ENCODE data around the gene RPTN. TPM values are rescaled to one million over a fixed set of nuclear protein-coding genes. Genes with fewer than 3 reads are reported as not detected.

Gene RPTN
- polyA plus RNA-seq, 1 of the 3 experiments (the other 2 are of a cell fraction) = not detected

GRCh38 chr1:152104854-152105253, 54.2 kb downstream of the RPTN start (continued):
- TF ChIP-seq EZH2phosphoT487 (IDR thresholded peaks at IDR 0.05; ENCODE audit: borderline replicate concordance, low read depth) (no peak), JUND (IDR thresholded peaks at IDR 0.05) (no peak), YY1 (IDR thresholded peaks at IDR 0.05; ENCODE audit: low read depth) (no peak)

Other genes with a start within 250 kb of the RPTN start
- gene THEM4, start 249.7 kb downstream of the RPTN start, polyA plus RNA-seq (2012; rRNA removed) = 10.1 and 14.1 TPM in 2 replicates
- 141 and 161 TPM in 2 replicates for gene S100A10, start 165.4 kb downstream of the RPTN start, polyA plus RNA-seq (2012; rRNA removed)
- 565 and 736 TPM in 2 replicates for gene S100A11, start 122.2 kb downstream of the RPTN start, polyA plus RNA-seq (2012; rRNA removed)
- not detected in 2 replicates for gene TCHHL1, start 70.2 kb downstream of the RPTN start, polyA plus RNA-seq (2012; rRNA removed)
- not detected in 2 replicates for gene TCHH, start 43.8 kb downstream of the RPTN start, polyA plus RNA-seq (2012; rRNA removed)
- gene HRNR, start 65.0 kb upstream of the RPTN start, polyA plus RNA-seq (2012; rRNA removed) = not detected in 2 replicates
- gene FLG, start 166.0 kb upstream of the RPTN start, polyA plus RNA-seq (2012; rRNA removed) = not detected in 2 replicates
- gene FLG2, start 200.8 kb upstream of the RPTN start, polyA plus RNA-seq (2012; rRNA removed) = not detected in 2 replicates

All from SK-N-SH (cell line).